Measurements from ENCODE around the gene ICAM4. TPM values are rescaled to one million over a fixed set of nuclear protein-coding genes. Genes with fewer than 3 reads are reported as not detected.

ICAM4 gene
- polyA plus RNA-seq, 1 donor from 2014 or later = not detected

DNA sequence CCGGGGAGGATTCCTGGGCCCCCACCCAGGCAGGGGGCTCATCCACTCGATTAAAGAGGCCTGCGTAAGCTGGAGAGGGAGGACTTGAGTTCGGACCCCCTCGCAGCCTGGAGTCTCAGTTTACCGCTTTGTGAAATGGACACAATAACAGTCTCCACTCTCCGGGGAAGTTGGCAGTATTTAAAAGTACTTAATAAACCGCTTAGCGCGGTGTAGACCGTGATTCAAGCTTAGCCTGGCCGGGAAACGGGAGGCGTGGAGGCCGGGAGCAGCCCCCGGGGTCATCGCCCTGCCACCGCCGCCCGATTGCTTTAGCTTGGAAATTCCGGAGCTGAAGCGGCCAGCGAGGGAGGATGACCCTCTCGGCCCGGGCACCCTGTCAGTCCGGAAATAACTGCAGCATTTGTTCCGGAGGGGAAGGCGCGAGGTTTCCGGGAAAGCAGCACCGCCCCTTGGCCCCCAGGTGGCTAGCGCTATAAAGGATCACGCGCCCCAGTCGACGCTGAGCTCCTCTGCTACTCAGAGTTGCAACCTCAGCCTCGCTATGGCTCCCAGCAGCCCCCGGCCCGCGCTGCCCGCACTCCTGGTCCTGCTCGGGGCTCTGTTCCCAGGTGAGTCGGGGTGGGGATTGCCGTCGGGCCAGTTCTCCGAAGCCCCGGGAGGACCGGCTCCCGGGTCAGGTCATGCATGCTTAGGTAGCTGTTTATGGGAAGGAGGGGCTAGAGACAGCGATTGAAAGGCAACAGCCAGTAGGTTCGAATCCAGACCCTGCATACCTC, 15.9 kb upstream of the ICAM4 start, which contains the start of gene ICAM1:
Gene ICAM1, plus strand, starts transcription at position 505 of the 779 bp plus-strand sequence. Its CDS starts 40 bp downstream, at position 545.
- Histone ChIP-seq H3K9me3 (ENCODE audit: low read length) (no peaks in the 10 kb centered on the region), H4K20me1 (ENCODE audit: insufficient read depth) (no peaks in the 10 kb centered on the region), H3K4me2 (ENCODE audit: low read length) (no peak within 1 kb of the TSS), H3K9ac (ENCODE audit: low read length) (no peak within 1 kb of the TSS), H3K27me3 (ENCODE audit: insufficient read depth, low read depth, low read length) (peaks cover 43% of the 10 kb centered on the region), H3K9me2 (ENCODE audit: insufficient read depth, low read length) (no peaks in the 10 kb centered on the region), H2AFZ (ENCODE audit: low read depth, low read length) (no peak within 1 kb of the TSS), H3K4me3 (ENCODE audit: low read length) (peak within 1 kb of the TSS; percentile 47), H3K79me2 (replicated peaks; ENCODE audit: insufficient read depth, low read length) (no peaks in the 10 kb centered on the region), H3K36me3 (ENCODE audit: insufficient read depth, low read length) (no peaks in the 10 kb centered on the region), H3F3A (ENCODE audit: insufficient read depth, low read length, poor library complexity, severe bottlenecking) (no peaks in the 10 kb centered on the region), H3K27ac (ENCODE audit: low read length) (no peak within 1 kb of the TSS)
- TF ChIP-seq EZH2 (IDR thresholded peaks at IDR 0.05; ENCODE audit: borderline replicate concordance, insufficient read depth, low read length, poor library complexity, severe bottlenecking) (peak; percentile 36), EP300 (conservative IDR thresholded peaks at IDR 0.05; ENCODE audit: poor library complexity, severe bottlenecking) (no peak), POLR2AphosphoS5 (IDR thresholded peaks at IDR 0.05) (no peak), CTCF (IDR thresholded peaks at IDR 0.05; ENCODE audit: poor library complexity, severe bottlenecking) (no peak), RAD21 (conservative IDR thresholded peaks at IDR 0.05) (no peak)
- TF ChIP-seq, protein P1, sequence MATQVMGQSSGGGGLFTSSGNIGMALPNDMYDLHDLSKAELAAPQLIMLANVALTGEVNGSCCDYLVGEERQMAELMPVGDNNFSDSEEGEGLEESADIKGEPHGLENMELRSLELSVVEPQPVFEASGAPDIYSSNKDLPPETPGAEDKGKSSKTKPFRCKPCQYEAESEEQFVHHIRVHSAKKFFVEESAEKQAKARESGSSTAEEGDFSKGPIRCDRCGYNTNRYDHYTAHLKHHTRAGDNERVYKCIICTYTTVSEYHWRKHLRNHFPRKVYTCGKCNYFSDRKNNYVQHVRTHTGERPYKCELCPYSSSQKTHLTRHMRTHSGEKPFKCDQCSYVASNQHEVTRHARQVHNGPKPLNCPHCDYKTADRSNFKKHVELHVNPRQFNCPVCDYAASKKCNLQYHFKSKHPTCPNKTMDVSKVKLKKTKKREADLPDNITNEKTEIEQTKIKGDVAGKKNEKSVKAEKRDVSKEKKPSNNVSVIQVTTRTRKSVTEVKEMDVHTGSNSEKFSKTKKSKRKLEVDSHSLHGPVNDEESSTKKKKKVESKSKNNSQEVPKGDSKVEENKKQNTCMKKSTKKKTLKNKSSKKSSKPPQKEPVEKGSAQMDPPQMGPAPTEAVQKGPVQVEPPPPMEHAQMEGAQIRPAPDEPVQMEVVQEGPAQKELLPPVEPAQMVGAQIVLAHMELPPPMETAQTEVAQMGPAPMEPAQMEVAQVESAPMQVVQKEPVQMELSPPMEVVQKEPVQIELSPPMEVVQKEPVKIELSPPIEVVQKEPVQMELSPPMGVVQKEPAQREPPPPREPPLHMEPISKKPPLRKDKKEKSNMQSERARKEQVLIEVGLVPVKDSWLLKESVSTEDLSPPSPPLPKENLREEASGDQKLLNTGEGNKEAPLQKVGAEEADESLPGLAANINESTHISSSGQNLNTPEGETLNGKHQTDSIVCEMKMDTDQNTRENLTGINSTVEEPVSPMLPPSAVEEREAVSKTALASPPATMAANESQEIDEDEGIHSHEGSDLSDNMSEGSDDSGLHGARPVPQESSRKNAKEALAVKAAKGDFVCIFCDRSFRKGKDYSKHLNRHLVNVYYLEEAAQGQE (IDR thresholded peaks at IDR 0.05; ENCODE audit: borderline replicate concordance) = no peak

- no peaks in the 10 kb centered on the region for H3K9me3 ChIP-seq (ENCODE audit: low read length)
- H3K9me2 ChIP-seq (ENCODE audit: insufficient read depth, low read length) = no peaks in the 10 kb centered on the region
- H2AFZ ChIP-seq (ENCODE audit: low read depth, low read length) = no peak overlapping the region
- TF ChIP-seq EP300 (conservative IDR thresholded peaks at IDR 0.05; ENCODE audit: poor library complexity, severe bottlenecking) = no peak
- no peak for TF ChIP-seq POLR2AphosphoS5 (IDR thresholded peaks at IDR 0.05)
- TF ChIP-seq, protein P1 (IDR thresholded peaks at IDR 0.05; ENCODE audit: borderline replicate concordance) = no peak
- TF ChIP-seq MXI1 (conservative IDR thresholded peaks at IDR 0.05; ENCODE audit: poor library complexity, severe bottlenecking) = no peak
- no peak for TF ChIP-seq CTCF (IDR thresholded peaks at IDR 0.05; ENCODE audit: poor library complexity, severe bottlenecking)
- no peak for TF ChIP-seq EZH2 (IDR thresholded peaks at IDR 0.05; ENCODE audit: borderline replicate concordance, insufficient read depth, low read length, poor library complexity, severe bottlenecking)
- TF ChIP-seq RAD21 (conservative IDR thresholded peaks at IDR 0.05) = no peak
- TF ChIP-seq TAF1 (IDR thresholded peaks at IDR 0.05; ENCODE audit: low read depth) = no peak
- no peak for TF ChIP-seq SMC3 (conservative IDR thresholded peaks at IDR 0.05; ENCODE audit: poor library complexity)
- H3K9ac ChIP-seq (ENCODE audit: low read length) = no peak overlapping the region
- H3K36me3 ChIP-seq (ENCODE audit: insufficient read depth, low read length) = no peaks in the 10 kb centered on the region
- no peaks in the 10 kb centered on the region for H3F3A ChIP-seq (ENCODE audit: insufficient read depth, low read length, poor library complexity, severe bottlenecking)
- H3K4me2 ChIP-seq (ENCODE audit: low read length) = no peak overlapping the region
- no peak overlapping the region for H3K27ac ChIP-seq (ENCODE audit: low read length)
- no peak overlapping the region for H3K4me3 ChIP-seq (ENCODE audit: low read length)
- peaks cover 43% of the 10 kb centered on the region for H3K27me3 ChIP-seq (ENCODE audit: insufficient read depth, low read depth, low read length)
- no peaks in the 10 kb centered on the region for H4K20me1 ChIP-seq (ENCODE audit: insufficient read depth)
- H3K79me2 ChIP-seq (replicated peaks; ENCODE audit: insufficient read depth, low read length) = no peaks in the 10 kb centered on the region
Measured at GRCh38 chr19:10271543-10272086, 15.1 kb upstream of the ICAM4 start.

Measured in neural cell (in vitro differentiated cells).